ENCODE results near the gene SLCO3A1. TPM values are rescaled to one million over a fixed set of nuclear protein-coding genes. Genes with fewer than 3 reads are reported as not detected.
A peak's percentile ranks its signal among the peaks of the same experiment; 100 is the strongest.

Gene SLCO3A1
- total RNA-seq, 1 donor from 2014 or later: 6.3 TPM

- H3K27ac Mint-ChIP-seq (ENCODE audit: unreplicated experiment): no peak overlapping the region
- H3K4me1 Mint-ChIP-seq: peaks cover 5% of the 10 kb centered on the region
- TF ChIP-seq CTCF (conservative IDR thresholded peaks at IDR 0.05): no peak
- no peak overlapping the region for H3K4me3 Mint-ChIP-seq
- H3K36me3 Mint-ChIP-seq (ENCODE audit: low read depth): no peaks in the 10 kb centered on the region
- H3K27me3 Mint-ChIP-seq (ENCODE audit: low read depth): peaks cover 30% of the 10 kb centered on the region
- H3K9me3 Mint-ChIP-seq: no peaks in the 10 kb centered on the region
- DNase-seq (ENCODE audit: low read depth, low spot score): no peak
Measured at GRCh38 chr15:91857772-91858171, 4.3 kb downstream of the SLCO3A1 start.

DNA sequence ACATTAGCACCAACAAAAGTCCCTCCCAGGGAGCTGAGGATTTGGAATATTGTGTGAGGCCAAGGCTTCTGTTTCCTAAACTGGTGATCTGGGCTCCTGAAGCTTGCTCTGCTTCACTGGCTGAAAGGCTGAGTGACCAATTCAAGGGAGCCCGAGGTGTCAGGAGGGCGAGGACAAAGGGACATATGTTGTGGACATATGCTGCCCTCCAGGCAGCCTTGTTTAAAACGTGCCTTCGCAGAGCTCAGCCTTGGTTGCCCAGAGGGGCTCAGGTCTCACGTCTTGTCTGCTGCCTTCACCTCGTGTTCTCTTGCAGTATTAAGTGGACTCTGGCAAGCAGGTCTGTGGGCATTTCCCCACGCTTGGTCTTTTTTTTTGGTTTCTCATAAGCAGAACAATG is 7.0 kb downstream of the SLCO3A1 start:
- no peak for TF ChIP-seq CTCF (conservative IDR thresholded peaks at IDR 0.05)
- no peak for DNase-seq (ENCODE audit: low read depth, low spot score)
- Mint-ChIP-seq H3K27me3 (ENCODE audit: low read depth) (peaks cover 17% of the 10 kb centered on the region), H3K27ac (ENCODE audit: unreplicated experiment) (no peak overlapping the region), H3K4me1 (peaks cover 6% of the 10 kb centered on the region), H3K36me3 (ENCODE audit: low read depth) (no peaks in the 10 kb centered on the region), H3K4me3 (no peak overlapping the region), H3K9me3 (no peaks in the 10 kb centered on the region)

- H3K4me3 Mint-ChIP-seq: no peak overlapping the region
- peaks cover 6% of the 10 kb centered on the region for H3K4me1 Mint-ChIP-seq
- no peak for TF ChIP-seq CTCF (conservative IDR thresholded peaks at IDR 0.05)
- peaks cover 11% of the 10 kb centered on the region for H3K27me3 Mint-ChIP-seq (ENCODE audit: low read depth)
- H3K9me3 Mint-ChIP-seq: no peaks in the 10 kb centered on the region
- H3K27ac Mint-ChIP-seq (ENCODE audit: unreplicated experiment): no peak overlapping the region
- H3K36me3 Mint-ChIP-seq (ENCODE audit: low read depth): no peaks in the 10 kb centered on the region
- no peak for DNase-seq (ENCODE audit: low read depth, low spot score)
Measured at GRCh38 chr15:91861223-91861622, 7.7 kb downstream of the SLCO3A1 start.

- Mint-ChIP-seq H3K4me1 (peaks cover 6% of the 10 kb centered on the region), H3K27me3 (ENCODE audit: low read depth) (no peaks in the 10 kb centered on the region), H3K4me3 (no peak overlapping the region), H3K9me3 (no peaks in the 10 kb centered on the region), H3K36me3 (ENCODE audit: low read depth) (no peaks in the 10 kb centered on the region), H3K27ac (ENCODE audit: unreplicated experiment) (peak overlapping the region; percentile 17)
- no peak for DNase-seq (ENCODE audit: low read depth, low spot score)
- no peak for TF ChIP-seq CTCF (conservative IDR thresholded peaks at IDR 0.05)
Measured at GRCh38 chr15:91862891-91863504, 9.5 kb downstream of the SLCO3A1 start.

DNA sequence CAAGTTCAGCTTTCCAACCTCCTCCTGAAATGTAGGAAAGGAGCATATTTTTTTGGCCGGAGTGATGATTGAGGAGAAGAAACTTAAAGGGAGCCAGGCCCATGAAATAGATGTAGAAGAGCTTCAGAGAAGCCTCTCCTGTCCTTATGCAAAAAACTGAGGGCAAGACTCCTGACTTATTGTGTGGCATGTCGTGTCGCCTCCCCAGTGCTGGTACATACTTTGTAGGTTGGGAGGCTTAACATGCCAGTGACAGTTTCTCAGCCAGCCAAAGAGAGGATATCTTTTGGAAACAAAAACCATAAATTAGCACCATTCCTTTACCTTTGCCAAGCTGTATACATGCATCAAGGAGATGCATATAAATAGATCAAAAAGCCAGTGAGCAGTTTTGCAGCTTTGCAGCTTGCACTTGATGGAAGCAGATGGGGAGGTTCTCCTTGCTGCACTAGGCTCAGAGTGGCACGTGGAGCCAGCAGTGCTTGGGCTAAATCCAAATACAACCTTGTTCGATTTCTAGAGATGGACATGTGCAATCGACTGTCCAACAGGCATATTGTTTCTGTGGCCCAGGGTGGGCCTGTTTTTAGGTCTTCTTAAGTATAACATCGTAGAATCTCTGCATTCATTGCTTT is 10.2 kb downstream of the SLCO3A1 start:
- H3K27ac Mint-ChIP-seq (ENCODE audit: unreplicated experiment): no peak overlapping the region
- no peak for TF ChIP-seq CTCF (conservative IDR thresholded peaks at IDR 0.05)

More for the DNA sequence above, 10.2 kb downstream of the SLCO3A1 start:
- Mint-ChIP-seq H3K36me3 (ENCODE audit: low read depth) (no peaks in the 10 kb centered on the region), H3K4me3 (no peak overlapping the region), H3K27me3 (ENCODE audit: low read depth) (no peaks in the 10 kb centered on the region), H3K4me1 (peaks cover 6% of the 10 kb centered on the region), H3K9me3 (no peaks in the 10 kb centered on the region)
- no peak for DNase-seq (ENCODE audit: low read depth, low spot score)
